HG02870 (cell line): ENCODE data around the gene MOB3B.
A peak's percentile ranks its signal among the peaks of the same experiment; 100 is the strongest.

ENCODE experiments used
- ATAC-seq: cut with Tn5 transposase; IDR thresholded peaks from one replicate; pipeline ENCODE4 v1.9.1; 2021; ENCODE audit warnings: mild to moderate bottlenecking, moderate library complexity; ENCODE audit not compliant: unreplicated experiment

Gene MOB3B

GRCh38 chr9:27529316-27530278 lies at the start of gene MOB3B:
TSS of gene MOB3B (minus strand) at chr9:27529814. CDS start at chr9:27455550, 74,264 bp downstream.
- peak; percentile 77 for ATAC-seq

- peak; percentile 90 for ATAC-seq
Measured at GRCh38 chr9:27573634-27574590, 44.3 kb upstream of the MOB3B start.

GRCh38 chr9:27572918-27573633 lies 43.5 kb upstream of the MOB3B start, which contains the start of gene C9orf72:
TSS of gene C9orf72 (minus strand) at chr9:27573481. CDS start at chr9:27567120, 6,361 bp downstream.
- ATAC-seq = peak; percentile 49

GRCh38 chr9:27572566-27572917 lies 42.9 kb upstream of the MOB3B start:
- ATAC-seq = peak; percentile 33

GRCh38 chr9:27572061-27572460 lies 42.4 kb upstream of the MOB3B start:
- ATAC-seq = no peak

- ATAC-seq = no peak
Measured at GRCh38 chr9:27571011-27571410, 41.4 kb upstream of the MOB3B start.

- no peak for ATAC-seq
Measured at GRCh38 chr9:27569406-27569805, 39.8 kb upstream of the MOB3B start.

GRCh38 chr9:27566118-27566517 lies 36.5 kb upstream of the MOB3B start:
- ATAC-seq = no peak

GRCh38 chr9:27565696-27566095 lies 36.1 kb upstream of the MOB3B start:
- no peak for ATAC-seq

- no peak for ATAC-seq
Measured at GRCh38 chr9:27564670-27565069, 35.1 kb upstream of the MOB3B start.

GRCh38 chr9:27563738-27564430 lies 34.3 kb upstream of the MOB3B start:
- no peak for ATAC-seq

GRCh38 chr9:27561685-27562084 lies 32.1 kb upstream of the MOB3B start:
- peak; percentile 68 for ATAC-seq

GRCh38 chr9:27560457-27560856 lies 30.8 kb upstream of the MOB3B start:
- ATAC-seq = no peak

- no peak for ATAC-seq
Measured at GRCh38 chr9:27558307-27558706, 28.7 kb upstream of the MOB3B start.

- no peak for ATAC-seq
Measured at GRCh38 chr9:27556470-27556869, 26.9 kb upstream of the MOB3B start.

- no peak for ATAC-seq
Measured at GRCh38 chr9:27554712-27555111, 25.1 kb upstream of the MOB3B start.

- no peak for ATAC-seq
Measured at GRCh38 chr9:27549196-27549755, 19.7 kb upstream of the MOB3B start.

GRCh38 chr9:27548055-27548741 lies 18.6 kb upstream of the MOB3B start:
- no peak for ATAC-seq

- no peak for ATAC-seq
Measured at GRCh38 chr9:27545471-27545870, 15.9 kb upstream of the MOB3B start.
